T-cell (primary cell): Measurements from ENCODE around the gene CFD. TPM values are rescaled to one million over a fixed set of nuclear protein-coding genes. Genes with fewer than 3 reads are reported as not detected.
A peak's percentile ranks its signal among the peaks of the same experiment; 100 is the strongest.
"Not testable (repeated sequence)": the region's sequence is repeated elsewhere in the genome, so short reads cannot be mapped to it uniquely, and the experiment has no call there.

Experiments
- ATAC-seq, 4 experiments: fragments of 200-7000 bp in 3 of 4; fragments of 150-1000 bp in 1 of 4; cut with Tn5 transposase; replicated peaks in 1 of 4; 1 replicate in 3 of 4; 2 replicates in 1 of 4; pipeline ENCODE4 v1.10.0; 2021; ENCODE audit warnings: moderate library complexity in 3 of 4, mild to moderate bottlenecking in 2 of 4, moderate number of reproducible peaks in 1 of 4
- CTCF ChIA-PET, 2 donors: fragments of 300-600 bp; sonication (Branson Sonifier 250); formaldehyde crosslinking; loops; one replicate each; lab custom pipeline; 2022; ENCODE audit warnings: antibody characterized with exemption in 2 of 2; lab: Charles Lee
- POLR2A ChIA-PET, 2 donors: fragments of 300-600 bp; sonication (Branson Sonifier 250); formaldehyde crosslinking; loops; one replicate each; lab custom pipeline; 2022; ENCODE audit warnings: antibody characterized with exemption in 2 of 2; lab: Charles Lee
- DNase-seq, 35 experiments: peaks; one replicate each; pipeline versions ENCODE4 v3.0.0 to v3.0.0-alpha.2; 2013 to 2023
- H3K27ac ChIP-seq: one replicate; pipeline ENCODE4 v1.5.1; 2013; ENCODE audit warnings: low read length
- H3K27me3 ChIP-seq, 2 experiments: replicated peaks in 1 of 2; 1 replicate in 1 of 2; 2 replicates in 1 of 2; pipeline versions ENCODE4 v1.6.1 to v1.7.0; 2013; ENCODE audit warnings: low read length in 1 of 2, mixed read lengths in 1 of 2; ENCODE audit not compliant: control insufficient read depth in 2 of 2, insufficient read depth in 2 of 2; ENCODE audit errors: extremely low read depth in 1 of 2
- H3K36me3 ChIP-seq, 2 donors: 1 replicate in 1 of 2; 2 replicates in 1 of 2; pipeline versions ENCODE4 v1.6.1 to v1.7.0; 2013; ENCODE audit warnings: low read length in 1 of 2; ENCODE audit not compliant: control insufficient read depth in 2 of 2, insufficient read depth in 1 of 2; ENCODE audit errors: extremely low read depth in 1 of 2
- H3K4me1 ChIP-seq, 2 experiments: 1 replicate in 1 of 2; 2 replicates in 1 of 2; pipeline versions ENCODE4 v1.6.1 to v1.7.0; 2013; ENCODE audit warnings: low read length in 2 of 2, mixed read lengths in 1 of 2; ENCODE audit not compliant: insufficient read depth in 2 of 2, control insufficient read depth in 1 of 2; ENCODE audit errors: extremely low read depth in 1 of 2
- H3K4me3 ChIP-seq, 2 donors: 1 replicate in 1 of 2; 2 replicates in 1 of 2; pipeline versions ENCODE4 v1.5.1 to v1.7.0; 2013; ENCODE audit warnings: mild to moderate bottlenecking in 2 of 2, low read length in 1 of 2, moderate library complexity in 1 of 2; ENCODE audit not compliant: control insufficient read depth in 1 of 2; ENCODE audit errors: extremely low read depth in 1 of 2
- H3K9me3 ChIP-seq: 2 replicates; pipeline ENCODE4 v1.7.0; 2013
- H3K27ac Mint-ChIP-seq, 2 donors: one replicate each; pipeline ENCODE4 v1.8.0; 2020 to 2021; ENCODE audit warnings: mild to moderate bottlenecking in 2 of 2, mixed read lengths in 2 of 2
- H3K27me3 Mint-ChIP-seq, 2 donors: one replicate each; pipeline ENCODE4 v1.8.0; 2021 to 2022; ENCODE audit warnings: mixed read lengths in 2 of 2
- H3K36me3 Mint-ChIP-seq: one replicate; pipeline ENCODE4 v1.8.0; 2021; ENCODE audit warnings: mixed read lengths
- H3K4me1 Mint-ChIP-seq, 3 donors: one replicate each; pipeline ENCODE4 v1.8.0; 2020 to 2022; ENCODE audit warnings: mixed read lengths in 3 of 3, mild to moderate bottlenecking in 1 of 3
- H3K4me3 Mint-ChIP-seq, 3 donors: one replicate each; pipeline ENCODE4 v1.8.0; 2020 to 2022; ENCODE audit warnings: mild to moderate bottlenecking in 3 of 3, mixed read lengths in 3 of 3, moderate library complexity in 3 of 3
- H3K9me3 Mint-ChIP-seq, 3 donors: one replicate each; pipeline ENCODE4 v1.8.0; 2020 to 2022; ENCODE audit warnings: mixed read lengths in 3 of 3
- WGBS: methylation state at CpG from one replicate; pipeline ENCODE4 v1.1.5; 2013; ENCODE audit warnings: missing lambda C conversion rate; ENCODE audit not compliant: insufficient coverage; 5-methylcytosine and 5-hydroxymethylcytosine counted together
- total RNA-seq, 35 experiments: library from RNA in 6 of 35; stranded (reverse) in 6 of 35; fragments of 120-200 nt in 1 of 35; gene quantifications; one replicate each; pipeline versions ENCODE4 v1.2.1 to v1.2.4 and lab custom pipeline; 2013 to 2026

CFD gene
- total RNA-seq, 5 donors from 2014 or later (not counting 1 experiment from before 2014, with no cell fraction given): 2.8 to 10.3 (median 5.6) TPM

- DNase-seq: no peak
- H3K27ac Mint-ChIP-seq: no peak overlapping the region
- 98% methylated on average over 22 of the region's 22 CpGs for WGBS
Measured at GRCh38 chr19:873561-874041, 14.1 kb downstream of the CFD start.

GRCh38 chr19:875265-875879, 15.9 kb downstream of the CFD start:
- Histone ChIP-seq H3K27me3 (no peaks in the 10 kb centered on the region), H3K27ac (no peak overlapping the region), H3K4me3 (no peak overlapping the region), H3K4me1 (peaks cover 2 to 30% of the 10 kb centered on the region in 2 experiments), H3K9me3 (no peaks in the 10 kb centered on the region), H3K36me3 (peaks cover 15 to 18% of the 10 kb centered on the region in 2 donors)
- Mint-ChIP-seq H3K4me3 (no peak overlapping the region), H3K36me3 (peaks cover 15% of the 10 kb centered on the region), H3K9me3 (no peaks in the 10 kb centered on the region), H3K27ac (peak overlapping the region in 1 of 2 donors; percentile 28), H3K4me1 (peaks cover 10 to 15% (median 12%) of the 10 kb centered on the region in 3 donors), H3K27me3 (no peaks in the 10 kb centered on the region)
- ChIA-PET POLR2A (interaction anchor here in 1 of 2 donors (0.6 kb wide), 1 partner anchor 77 kb away, joined by 5 read pairs; no protein-coding TSS in a partner anchor), CTCF (interaction anchor here in 1 of 2 donors (0.6 to 1.4 kb wide), 2 partner anchors 12 to 51 kb away, joined by 3 to 4 read pairs; no protein-coding TSS in a partner anchor)
- 100% methylated on average over 21 of the region's 28 CpGs for WGBS
- no peak for DNase-seq
- ATAC-seq: no peak

More at GRCh38 chr19:873561-874041, 14.1 kb downstream of the CFD start:
- H3K27ac ChIP-seq: no peak overlapping the region
- peaks cover 12 to 21% of the 10 kb centered on the region in 2 donors for H3K36me3 ChIP-seq
- H3K9me3 ChIP-seq: no peaks in the 10 kb centered on the region
- H3K4me3 ChIP-seq: no peak overlapping the region
- no peak overlapping the region for H3K4me3 Mint-ChIP-seq
- ChIA-PET POLR2A (interaction anchor here in 1 of 2 donors (0.6 kb wide), 1 partner anchor 37 kb away, joined by 4 read pairs; no protein-coding TSS in a partner anchor), CTCF (interaction anchor here in 1 of 2 donors (1.5 kb wide), 1 partner anchor 20 kb away, joined by 5 read pairs; the partner anchor contains the start of genes MED16 and RNU6-9)
- H3K9me3 Mint-ChIP-seq: no peaks in the 10 kb centered on the region
- no peaks in the 10 kb centered on the region for H3K27me3 Mint-ChIP-seq
- peaks cover 10 to 15% (median 14%) of the 10 kb centered on the region in 3 donors for H3K4me1 Mint-ChIP-seq
- no peak for ATAC-seq
- peaks cover 12% of the 10 kb centered on the region for H3K36me3 Mint-ChIP-seq
- H3K4me1 ChIP-seq: peaks cover 2 to 30% of the 10 kb centered on the region in 2 experiments
- H3K27me3 ChIP-seq: no peaks in the 10 kb centered on the region

GRCh38 chr19:876089-876488, 16.6 kb downstream of the CFD start:
- Histone ChIP-seq H3K9me3 (no peaks in the 10 kb centered on the region), H3K27me3 (no peaks in the 10 kb centered on the region), H3K4me1 (peaks cover 2 to 30% of the 10 kb centered on the region in 2 experiments), H3K4me3 (no peak overlapping the region), H3K27ac (no peak overlapping the region), H3K36me3 (peaks cover 15 to 20% of the 10 kb centered on the region in 2 donors)
- 90% methylated on average over 8 of the region's 18 CpGs for WGBS
- CTCF ChIA-PET: interaction anchor here in 1 of 2 donors (1.4 kb wide), 1 partner anchor 13 kb away, joined by 3 read pairs; no protein-coding TSS in a partner anchor
- Mint-ChIP-seq H3K36me3 (peaks cover 14% of the 10 kb centered on the region), H3K27ac (no peak overlapping the region), H3K27me3 (no peaks in the 10 kb centered on the region), H3K4me3 (no peak overlapping the region), H3K4me1 (peaks cover 10 to 15% (median 12%) of the 10 kb centered on the region in 3 donors), H3K9me3 (no peaks in the 10 kb centered on the region)
- DNase-seq: no peak
- POLR2A ChIA-PET: no interaction called here
- no peak for ATAC-seq

GRCh38 chr19:876780-877314, 17.4 kb downstream of the CFD start:
- POLR2A ChIA-PET: interaction anchor here in 1 of 2 donors (0.6 kb wide), 1 partner anchor 29 kb away, joined by 4 read pairs; no protein-coding TSS in a partner anchor
- Mint-ChIP-seq H3K27me3 (no peaks in the 10 kb centered on the region), H3K9me3 (no peaks in the 10 kb centered on the region), H3K4me1 (peaks cover 9 to 12% (median 10%) of the 10 kb centered on the region in 3 donors), H3K27ac (no peak overlapping the region), H3K4me3 (no peak overlapping the region), H3K36me3 (peaks cover 11% of the 10 kb centered on the region)
- no peak for DNase-seq
- no peak for ATAC-seq
- Histone ChIP-seq H3K9me3 (no peaks in the 10 kb centered on the region), H3K27ac (no peak overlapping the region), H3K27me3 (no peaks in the 10 kb centered on the region), H3K4me3 (no peak overlapping the region), H3K36me3 (peaks cover 22 to 25% of the 10 kb centered on the region in 2 donors), H3K4me1 (peaks cover 2 to 24% of the 10 kb centered on the region in 2 experiments)
- CTCF ChIA-PET: no interaction called here
- 89% methylated on average over 29 of the region's 29 CpGs for WGBS

GRCh38 chr19:877992-878660, 18.7 kb downstream of the CFD start:
- not testable (repeated sequence) for H3K27me3 Mint-ChIP-seq, H3K9me3 ChIP-seq, H3K4me3 Mint-ChIP-seq, H3K4me1 Mint-ChIP-seq, H3K27ac Mint-ChIP-seq, DNase-seq, H3K27me3 ChIP-seq, ATAC-seq, H3K4me3 ChIP-seq, H3K27ac ChIP-seq, H3K9me3 Mint-ChIP-seq
- Histone ChIP-seq H3K36me3 (peaks cover 22 to 37% of the 10 kb centered on the region in 2 donors), H3K4me1 (peaks cover 0 to 16% of the 10 kb centered on the region in 2 experiments)
- CTCF ChIA-PET: interaction anchor here (0.6 to 1.0 kb wide), 3 partner anchors 78 to 124 kb away, joined by 5 to 9 read pairs (median 5); no protein-coding TSS in a partner anchor
- POLR2A ChIA-PET: interaction anchor here in 1 of 2 donors (0.6 to 1.2 kb wide), 2 partner anchors 12 to 182 kb away, joined by 3 read pairs; no protein-coding TSS in a partner anchor
- peaks cover 11% of the 10 kb centered on the region for H3K36me3 Mint-ChIP-seq
- WGBS: 77% methylated on average over 12 of the region's 23 CpGs
